ENCODE results near the gene IFITM1.
"Not testable (repeated sequence)": the region's sequence is repeated elsewhere in the genome, so short reads cannot be mapped to it uniquely, and the experiment has no call there.

Gene IFITM1

DNA sequence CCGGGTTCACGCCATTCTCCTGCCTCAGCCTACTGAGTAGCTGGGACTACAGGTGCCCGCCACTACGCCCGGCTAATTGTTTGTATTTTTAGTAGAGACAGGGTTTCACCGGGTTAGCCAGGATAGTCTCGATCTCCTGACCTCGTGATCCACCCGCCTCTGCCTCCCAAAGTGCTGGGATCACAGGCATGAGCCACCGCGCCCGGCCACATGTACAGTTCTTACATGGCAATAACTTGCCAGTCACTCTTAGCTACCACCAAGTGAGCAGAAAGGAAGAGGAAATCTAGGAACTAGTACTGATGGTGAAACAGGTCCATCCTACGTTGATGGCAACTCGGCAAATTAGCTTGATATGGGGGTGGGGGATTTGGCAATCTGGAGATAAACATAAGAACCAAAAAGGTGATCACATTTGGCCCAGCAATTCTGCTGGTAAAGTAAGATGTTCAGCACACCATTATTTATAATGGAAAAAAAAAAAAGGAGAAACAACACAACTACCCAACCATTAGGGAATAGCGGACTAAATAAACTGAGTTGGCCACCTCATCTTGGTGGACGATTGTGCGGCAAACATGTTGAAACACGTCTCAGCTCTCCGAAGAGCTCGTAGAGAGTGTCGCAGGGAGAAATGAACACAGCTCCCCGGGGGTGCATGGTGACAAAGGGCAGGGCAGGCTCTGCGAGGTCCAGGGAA, 30.3 kb upstream of the IFITM1 start:
- peaks cover 24 to 26% of the 10 kb centered on the region in 2 donors for H3K4me1 ChIP-seq (ENCODE audit: control insufficient read depth in 2 of 2, insufficient read depth in 2 of 2, low read length in 2 of 2)
- H3K27ac ChIP-seq (ENCODE audit: low read depth in 2 of 2, low read length in 2 of 2), result no peak overlapping the region
- H3K4me3 ChIP-seq (ENCODE audit: low read length in 2 of 2), result no peak overlapping the region
- H3K9ac ChIP-seq (ENCODE audit: low read depth in 1 of 2, low read length in 2 of 2), result no peak overlapping the region
- no peaks in the 10 kb centered on the region for H3K36me3 ChIP-seq (ENCODE audit: control insufficient read depth in 2 of 2, insufficient read depth in 2 of 2, low read length in 2 of 2)
- peaks cover 33 to 58% of the 10 kb centered on the region in 2 donors for H3K27me3 ChIP-seq (ENCODE audit: control insufficient read depth in 2 of 2, insufficient read depth in 2 of 2, low read length in 2 of 2)
- no peaks in the 10 kb centered on the region for H3K9me3 ChIP-seq (ENCODE audit: control insufficient read depth in 2 of 2, low read length in 2 of 2)

DNA sequence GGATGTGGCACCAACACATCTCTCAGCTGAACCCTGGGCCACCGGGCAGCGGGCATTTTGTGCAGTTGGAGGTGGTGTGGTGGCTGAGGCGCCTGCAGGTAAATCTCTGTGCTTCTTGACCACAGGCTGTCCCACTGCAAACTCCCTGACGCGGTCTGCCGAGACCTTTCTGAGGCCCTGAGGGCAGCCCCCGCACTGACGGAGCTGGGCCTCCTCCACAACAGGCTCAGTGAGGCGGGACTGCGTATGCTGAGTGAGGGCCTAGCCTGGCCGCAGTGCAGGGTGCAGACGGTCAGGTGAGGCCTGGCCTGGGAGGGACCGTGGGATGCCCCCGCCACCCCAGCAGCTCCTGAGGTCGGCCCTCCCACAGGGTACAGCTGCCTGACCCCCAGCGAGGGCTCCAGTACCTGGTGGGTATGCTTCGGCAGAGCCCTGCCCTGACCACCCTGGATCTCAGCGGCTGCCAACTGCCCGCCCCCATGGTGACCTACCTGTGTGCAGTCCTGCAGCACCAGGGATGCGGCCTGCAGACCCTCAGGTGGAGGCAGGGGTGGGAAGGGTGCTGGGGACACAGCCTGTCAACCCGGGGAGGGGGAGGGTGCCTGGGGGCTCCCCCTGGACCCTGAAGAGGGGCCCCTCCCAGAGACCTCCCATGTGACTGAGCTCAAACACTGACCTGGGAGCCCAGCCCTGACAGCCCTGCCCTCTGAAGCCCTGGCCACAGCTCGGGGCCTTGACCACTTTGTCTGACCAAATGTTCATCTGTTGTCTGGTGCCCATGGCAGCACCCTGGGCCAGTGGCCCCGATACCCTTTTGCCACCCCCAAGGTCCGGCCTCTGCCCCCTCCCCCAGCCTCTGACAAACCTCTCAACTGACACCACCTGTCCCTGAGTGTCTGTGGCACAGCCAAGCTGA, 29.5 kb upstream of the IFITM1 start:
- Histone ChIP-seq H3K27me3 (ENCODE audit: control insufficient read depth in 2 of 2, insufficient read depth in 2 of 2, low read length in 2 of 2) (peaks cover 29 to 54% of the 10 kb centered on the region in 2 donors), H3K4me3 (ENCODE audit: low read length in 2 of 2) (no peak overlapping the region), H3K4me1 (ENCODE audit: control insufficient read depth in 2 of 2, insufficient read depth in 2 of 2, low read length in 2 of 2) (peaks cover 24% of the 10 kb centered on the region in 2 donors), H3K27ac (ENCODE audit: low read depth in 2 of 2, low read length in 2 of 2) (no peak overlapping the region), H3K9ac (ENCODE audit: low read depth in 1 of 2, low read length in 2 of 2) (no peak overlapping the region), H3K9me3 (ENCODE audit: control insufficient read depth in 2 of 2, low read length in 2 of 2) (no peaks in the 10 kb centered on the region), H3K36me3 (ENCODE audit: control insufficient read depth in 2 of 2, insufficient read depth in 2 of 2, low read length in 2 of 2) (no peaks in the 10 kb centered on the region)

DNA sequence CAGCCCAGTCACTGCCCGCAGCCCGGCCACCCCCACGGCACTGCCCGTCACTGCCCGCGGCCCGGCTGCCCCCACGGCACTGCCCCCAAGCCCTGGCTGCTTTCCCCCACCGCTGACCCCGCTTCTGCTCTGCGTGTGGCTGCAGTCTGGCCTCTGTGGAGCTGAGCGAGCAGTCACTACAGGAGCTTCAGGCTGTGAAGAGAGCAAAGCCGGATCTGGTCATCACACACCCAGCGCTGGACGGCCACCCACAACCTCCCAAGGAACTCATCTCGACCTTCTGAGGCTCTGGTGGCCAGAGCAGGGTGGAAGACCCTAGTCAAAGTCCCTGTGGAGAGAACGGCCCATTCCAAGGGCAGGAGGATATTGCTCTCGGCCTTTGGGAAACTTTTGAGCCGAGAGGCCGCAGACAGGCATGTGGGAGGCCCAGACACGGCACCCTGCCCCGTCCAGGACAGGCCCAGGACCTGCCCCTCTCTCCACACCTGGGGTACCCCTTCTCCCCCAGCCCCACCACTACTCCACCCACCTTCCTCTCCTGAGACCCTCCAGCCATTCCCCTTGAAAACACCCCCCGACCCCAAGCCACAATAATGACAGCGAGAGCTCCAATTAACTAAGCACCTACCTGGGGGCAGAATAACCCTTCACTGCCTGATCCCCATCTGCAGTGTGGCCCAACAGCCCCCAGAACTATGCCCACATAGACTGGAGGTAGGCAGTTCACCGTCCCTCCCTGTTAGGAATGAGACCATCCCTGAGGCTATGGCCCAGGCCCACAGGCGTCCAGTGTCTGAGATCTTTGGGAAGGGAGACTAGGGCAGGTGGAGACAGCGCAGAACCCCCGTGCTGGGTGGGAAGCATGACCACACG, 28.6 kb upstream of the IFITM1 start:
- peaks cover 29 to 54% of the 10 kb centered on the region in 2 donors for H3K27me3 ChIP-seq (ENCODE audit: control insufficient read depth in 2 of 2, insufficient read depth in 2 of 2, low read length in 2 of 2)
- H3K4me1 ChIP-seq (ENCODE audit: control insufficient read depth in 2 of 2, insufficient read depth in 2 of 2, low read length in 2 of 2), result peaks cover 26 to 27% of the 10 kb centered on the region in 2 donors
- H3K27ac ChIP-seq (ENCODE audit: low read depth in 2 of 2, low read length in 2 of 2), result no peak overlapping the region
- H3K36me3 ChIP-seq (ENCODE audit: control insufficient read depth in 2 of 2, insufficient read depth in 2 of 2, low read length in 2 of 2), result no peaks in the 10 kb centered on the region
- no peak overlapping the region for H3K9ac ChIP-seq (ENCODE audit: low read depth in 1 of 2, low read length in 2 of 2)
- no peak overlapping the region for H3K4me3 ChIP-seq (ENCODE audit: low read length in 2 of 2)
- H3K9me3 ChIP-seq (ENCODE audit: control insufficient read depth in 2 of 2, low read length in 2 of 2), result no peaks in the 10 kb centered on the region

DNA sequence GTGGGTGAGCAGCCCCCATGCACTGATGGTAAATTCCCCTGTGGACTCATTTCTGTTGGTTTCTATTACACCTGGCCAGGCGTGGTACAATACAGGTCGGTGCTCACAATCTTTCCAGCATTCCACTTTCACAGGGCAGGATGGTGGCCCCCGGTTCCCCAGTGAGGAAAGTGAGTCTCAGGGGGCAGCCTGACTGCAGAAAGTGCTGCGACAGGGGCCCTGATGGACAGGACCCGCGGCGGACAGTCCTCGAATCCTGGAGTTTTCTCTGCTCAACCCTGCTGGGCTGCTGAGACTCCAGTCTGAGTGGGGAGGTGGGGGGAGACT, 28.0 kb upstream of the IFITM1 start:
- no peaks in the 10 kb centered on the region for H3K9me3 ChIP-seq (ENCODE audit: control insufficient read depth in 2 of 2, low read length in 2 of 2)
- H3K27me3 ChIP-seq (ENCODE audit: control insufficient read depth in 2 of 2, insufficient read depth in 2 of 2, low read length in 2 of 2), result peaks cover 26 to 51% of the 10 kb centered on the region in 2 donors
- H3K4me3 ChIP-seq (ENCODE audit: low read length in 2 of 2), result no peak overlapping the region
- H3K27ac ChIP-seq (ENCODE audit: low read depth in 2 of 2, low read length in 2 of 2), result no peak overlapping the region
- H3K36me3 ChIP-seq (ENCODE audit: control insufficient read depth in 2 of 2, insufficient read depth in 2 of 2, low read length in 2 of 2), result no peaks in the 10 kb centered on the region
- H3K4me1 ChIP-seq (ENCODE audit: control insufficient read depth in 2 of 2, insufficient read depth in 2 of 2, low read length in 2 of 2), result peaks cover 24 to 25% of the 10 kb centered on the region in 2 donors
- no peak overlapping the region for H3K9ac ChIP-seq (ENCODE audit: low read depth in 1 of 2, low read length in 2 of 2)

DNA sequence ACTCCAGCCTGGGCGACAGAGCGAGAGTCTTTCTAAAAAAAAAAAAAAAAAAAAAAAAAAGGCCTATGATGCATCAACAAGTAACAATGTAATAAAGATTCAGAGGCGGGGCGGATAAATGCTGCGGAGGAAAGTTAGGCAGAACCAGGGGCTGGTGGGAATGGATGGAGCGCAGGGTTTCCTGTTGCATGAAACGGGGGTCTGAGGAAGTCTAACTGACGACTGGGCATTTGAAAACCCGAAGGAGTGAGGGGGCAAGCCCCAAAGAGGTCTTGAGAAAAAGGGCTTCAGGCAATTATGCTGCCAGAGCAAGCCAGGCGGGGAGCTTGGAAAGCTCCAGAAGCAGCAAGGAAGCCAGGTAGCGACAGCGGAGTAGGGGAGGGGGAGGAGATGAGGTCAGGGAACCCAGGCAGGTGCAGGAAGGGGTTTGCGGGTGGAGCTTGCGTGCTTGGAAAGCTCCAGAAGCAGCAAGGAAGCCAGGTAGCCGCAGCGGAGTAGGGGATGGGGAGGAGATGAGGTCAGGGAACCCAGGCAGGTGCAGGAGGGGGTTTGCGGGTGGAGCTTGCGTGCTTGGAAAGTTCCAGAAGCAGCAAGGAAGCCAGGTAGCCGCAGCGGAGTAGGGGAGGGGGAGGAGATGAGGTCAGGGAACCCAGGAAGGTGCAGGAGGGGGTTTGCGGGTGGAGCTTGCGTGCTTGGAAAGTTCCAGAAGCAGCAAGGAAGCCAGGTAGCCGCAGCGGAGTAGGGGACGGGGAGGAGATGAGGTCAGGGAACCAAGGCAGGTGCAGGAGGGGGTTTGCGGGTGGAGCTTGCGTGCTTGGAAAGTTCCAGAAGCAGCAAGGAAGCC, 26.6 kb upstream of the IFITM1 start:
- peak overlapping the region; percentile 45 to 73 for H3K4me3 ChIP-seq (ENCODE audit: low read length in 2 of 2)
- H3K27ac ChIP-seq (ENCODE audit: low read depth in 2 of 2, low read length in 2 of 2), result peak overlapping the region in 1 of 2 donors; percentile 67
- H3K4me1 ChIP-seq (ENCODE audit: control insufficient read depth in 2 of 2, insufficient read depth in 2 of 2, low read length in 2 of 2), result peaks cover 14 to 17% of the 10 kb centered on the region in 2 donors
- not testable (repeated sequence) for H3K9ac ChIP-seq (ENCODE audit: low read depth in 1 of 2, low read length in 2 of 2); H3K9me3 ChIP-seq (ENCODE audit: control insufficient read depth in 2 of 2, low read length in 2 of 2); H3K36me3 ChIP-seq (ENCODE audit: control insufficient read depth in 2 of 2, insufficient read depth in 2 of 2, low read length in 2 of 2)
- peaks cover 13 to 37% of the 10 kb centered on the region in 2 donors for H3K27me3 ChIP-seq (ENCODE audit: control insufficient read depth in 2 of 2, insufficient read depth in 2 of 2, low read length in 2 of 2)

DNA sequence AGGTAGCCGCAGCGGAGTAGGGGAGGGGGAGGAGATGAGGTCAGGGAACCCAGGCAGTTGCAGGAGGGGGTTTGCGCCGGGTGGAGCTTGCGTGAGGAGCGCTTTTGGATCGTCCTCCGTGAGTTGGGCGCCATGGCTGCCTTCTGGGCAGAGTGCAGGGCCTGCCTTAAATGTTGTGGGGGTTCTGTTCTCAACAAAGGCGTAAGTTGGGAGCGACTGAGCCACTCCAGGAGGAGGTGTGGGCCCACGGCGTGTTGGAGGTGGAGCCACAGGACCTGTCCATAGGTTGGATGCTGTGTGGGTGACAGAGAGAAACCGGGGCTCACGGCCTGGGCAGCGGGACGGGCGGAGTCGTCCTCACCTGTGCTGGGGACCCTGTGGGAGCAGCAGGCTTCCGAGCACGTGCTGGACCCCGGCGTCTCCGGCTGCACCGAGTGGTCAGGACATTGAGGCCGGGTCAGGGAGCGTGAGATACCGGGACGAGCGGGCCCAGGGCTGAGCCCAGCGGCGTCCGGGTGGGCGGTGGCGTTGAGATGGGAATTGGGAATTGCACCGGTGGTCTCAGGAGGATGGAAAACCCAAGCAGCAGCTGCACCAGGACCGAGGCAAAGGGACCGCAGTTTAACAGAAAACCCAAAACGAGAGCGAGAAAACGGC, 25.9 kb upstream of the IFITM1 start:
- Histone ChIP-seq H3K4me1 (ENCODE audit: control insufficient read depth in 2 of 2, insufficient read depth in 2 of 2, low read length in 2 of 2) (peaks cover 12 to 17% of the 10 kb centered on the region in 2 donors), H3K36me3 (ENCODE audit: control insufficient read depth in 2 of 2, insufficient read depth in 2 of 2, low read length in 2 of 2) (no peaks in the 10 kb centered on the region), H3K9ac (ENCODE audit: low read depth in 1 of 2, low read length in 2 of 2) (peak overlapping the region; percentile 63), H3K27ac (ENCODE audit: low read depth in 2 of 2, low read length in 2 of 2) (peak overlapping the region in 1 of 2 donors; percentile 67), H3K27me3 (ENCODE audit: control insufficient read depth in 2 of 2, insufficient read depth in 2 of 2, low read length in 2 of 2) (peaks cover 6 to 30% of the 10 kb centered on the region in 2 donors), H3K9me3 (ENCODE audit: control insufficient read depth in 2 of 2, low read length in 2 of 2) (no peaks in the 10 kb centered on the region), H3K4me3 (ENCODE audit: low read length in 2 of 2) (peak overlapping the region; percentile 45 to 73)

DNA sequence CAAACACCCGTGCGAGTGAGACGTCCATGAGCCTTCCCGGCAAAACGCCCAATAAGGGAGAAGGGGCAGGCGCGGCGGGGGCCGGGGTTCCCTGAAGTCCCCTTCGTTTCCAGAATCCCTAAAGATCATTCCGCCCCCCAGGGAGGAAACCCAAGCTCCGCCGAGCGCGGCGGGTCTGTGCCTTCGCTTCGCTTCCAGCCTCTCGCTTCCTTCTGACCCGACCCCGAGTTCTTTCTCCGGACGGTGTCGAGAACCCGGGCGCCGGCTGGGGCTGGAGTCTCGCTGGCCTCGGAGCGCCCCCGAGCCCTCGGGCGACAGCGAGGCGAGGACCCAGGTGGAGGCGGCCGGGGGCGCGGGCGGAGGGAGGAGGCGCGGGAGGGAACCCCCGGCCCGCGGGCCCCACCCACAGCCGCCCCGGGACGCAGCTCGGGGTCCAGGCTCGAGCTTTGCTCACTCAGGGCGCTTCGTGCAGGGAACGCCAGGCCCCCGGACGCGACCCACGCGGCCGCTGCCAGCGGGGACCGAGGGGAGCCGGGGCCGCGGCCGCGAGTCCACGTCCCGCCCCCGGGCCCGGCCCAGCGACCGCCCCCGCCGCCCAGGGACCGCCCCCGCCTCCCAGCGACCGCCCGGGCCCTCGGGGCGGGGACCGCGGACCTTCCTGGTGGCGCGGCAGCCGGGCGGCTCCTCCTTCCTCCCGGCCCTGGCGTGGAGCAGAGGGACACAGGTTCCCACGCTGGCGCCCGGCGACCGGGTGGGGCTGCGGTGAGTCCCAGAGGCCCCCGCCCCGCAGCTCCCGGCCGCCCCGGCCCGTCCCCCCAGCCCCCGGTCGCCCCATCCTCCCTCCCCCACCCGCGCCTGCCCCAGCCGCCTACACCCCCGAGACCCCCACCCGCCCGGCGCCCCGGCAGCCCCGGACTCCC, 25.1 kb upstream of the IFITM1 start, which contains the start of gene PGGHG:
Gene PGGHG, plus strand, starts transcription at position 649 of the 920 bp plus-strand sequence. CDS start 691 bp downstream, outside the sequence.
- peak within 1 kb of the TSS; percentile 63 for H3K9ac ChIP-seq (ENCODE audit: low read depth in 1 of 2, low read length in 2 of 2)
- H3K9me3 ChIP-seq (ENCODE audit: control insufficient read depth in 2 of 2, low read length in 2 of 2), result no peaks in the 10 kb centered on the region
- peak within 1 kb of the TSS; percentile 45 to 73 for H3K4me3 ChIP-seq (ENCODE audit: low read length in 2 of 2)
- H3K4me1 ChIP-seq (ENCODE audit: control insufficient read depth in 2 of 2, insufficient read depth in 2 of 2, low read length in 2 of 2), result peaks cover 12 to 17% of the 10 kb centered on the region in 2 donors
- H3K36me3 ChIP-seq (ENCODE audit: control insufficient read depth in 2 of 2, insufficient read depth in 2 of 2, low read length in 2 of 2), result no peaks in the 10 kb centered on the region
- peaks cover 6 to 27% of the 10 kb centered on the region in 2 donors for H3K27me3 ChIP-seq (ENCODE audit: control insufficient read depth in 2 of 2, insufficient read depth in 2 of 2, low read length in 2 of 2)
- peak within 1 kb of the TSS in 1 of 2 donors; percentile 67 for H3K27ac ChIP-seq (ENCODE audit: low read depth in 2 of 2, low read length in 2 of 2)

DNA sequence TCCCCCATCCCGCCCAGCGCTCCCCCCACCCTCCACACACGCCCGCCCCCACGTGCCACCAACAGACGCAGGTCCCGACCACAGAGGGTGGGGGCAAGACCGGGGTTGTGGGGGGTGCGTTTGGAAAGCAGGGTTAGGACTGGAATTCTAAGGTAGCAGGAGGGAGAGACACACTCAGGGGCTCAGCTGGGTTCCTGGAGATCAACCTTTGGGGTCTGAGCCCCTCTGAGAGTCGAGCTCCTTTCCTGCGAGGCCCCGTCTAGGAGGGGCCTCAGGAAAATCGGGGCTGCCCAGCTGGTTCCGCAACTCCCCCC, 24.5 kb upstream of the IFITM1 start:
- Histone ChIP-seq H3K9ac (ENCODE audit: low read depth in 1 of 2, low read length in 2 of 2) (peak overlapping the region in 1 of 2 donors; percentile 33), H3K9me3 (ENCODE audit: control insufficient read depth in 2 of 2, low read length in 2 of 2) (no peaks in the 10 kb centered on the region), H3K27ac (ENCODE audit: low read depth in 2 of 2, low read length in 2 of 2) (no peak overlapping the region), H3K4me3 (ENCODE audit: low read length in 2 of 2) (peak overlapping the region; percentile 30 to 41), H3K36me3 (ENCODE audit: control insufficient read depth in 2 of 2, insufficient read depth in 2 of 2, low read length in 2 of 2) (no peaks in the 10 kb centered on the region), H3K27me3 (ENCODE audit: control insufficient read depth in 2 of 2, insufficient read depth in 2 of 2, low read length in 2 of 2) (peaks cover 4 to 23% of the 10 kb centered on the region in 2 donors), H3K4me1 (ENCODE audit: control insufficient read depth in 2 of 2, insufficient read depth in 2 of 2, low read length in 2 of 2) (peaks cover 12 to 17% of the 10 kb centered on the region in 2 donors)
